T-helper 2 cell (primary cell): ENCODE results near the gene RRP15.

Experiments
- DNase-seq, 5 experiments: peaks; one replicate each; pipeline versions ENCODE4 v3.0.0 to v3.0.0-alpha.2; 2012 to 2022
- total RNA-seq, 2 donors: gene quantifications; one replicate each; lab custom pipeline; 2026; lab: John Stamatoyannopoulos, UW

Gene RRP15, protein sequence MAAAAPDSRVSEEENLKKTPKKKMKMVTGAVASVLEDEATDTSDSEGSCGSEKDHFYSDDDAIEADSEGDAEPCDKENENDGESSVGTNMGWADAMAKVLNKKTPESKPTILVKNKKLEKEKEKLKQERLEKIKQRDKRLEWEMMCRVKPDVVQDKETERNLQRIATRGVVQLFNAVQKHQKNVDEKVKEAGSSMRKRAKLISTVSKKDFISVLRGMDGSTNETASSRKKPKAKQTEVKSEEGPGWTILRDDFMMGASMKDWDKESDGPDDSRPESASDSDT
- 15.9 to 25.4 reads per million in 2 donors for total RNA-seq

DNA sequence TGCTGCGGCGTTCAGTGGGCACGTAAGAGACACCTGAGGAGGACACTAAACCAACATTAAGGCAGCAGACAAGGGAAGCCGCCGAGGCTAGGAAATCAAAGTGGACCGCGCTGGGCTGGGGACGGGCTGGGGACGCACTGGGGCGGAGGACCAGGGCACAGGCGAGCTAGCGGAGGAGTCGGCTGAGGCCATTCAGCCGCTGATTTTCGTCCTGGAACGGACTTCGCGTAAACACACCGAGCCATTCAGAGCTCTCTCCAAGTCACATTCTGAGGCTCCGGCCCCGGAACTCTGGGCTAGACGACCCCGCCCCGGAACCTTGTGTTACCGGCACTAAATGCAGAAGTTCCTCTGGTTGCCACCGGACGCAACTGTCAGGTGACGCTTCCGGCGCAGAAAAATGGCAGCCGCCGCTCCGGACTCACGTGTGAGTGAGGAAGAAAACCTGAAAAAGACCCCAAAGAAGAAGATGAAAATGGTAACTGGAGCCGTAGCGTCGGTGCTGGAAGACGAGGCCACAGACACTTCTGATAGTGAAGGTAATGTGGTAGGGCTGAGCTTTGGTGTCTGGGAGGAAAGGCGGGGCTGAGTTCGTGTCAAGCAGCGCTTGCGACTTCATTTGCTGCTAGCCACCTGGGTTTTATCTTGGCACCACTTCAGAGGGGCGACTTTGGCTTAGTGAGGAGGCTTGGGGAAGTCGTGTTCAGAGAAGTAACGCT lies at the start of gene RRP15:
Gene RRP15, plus strand, starts transcription at position 377 of the 719 bp plus-strand sequence. Its CDS starts 24 bp downstream, at position 401.
- DNase-seq: peak; percentile 59 to 91 (median 78)

DNA sequence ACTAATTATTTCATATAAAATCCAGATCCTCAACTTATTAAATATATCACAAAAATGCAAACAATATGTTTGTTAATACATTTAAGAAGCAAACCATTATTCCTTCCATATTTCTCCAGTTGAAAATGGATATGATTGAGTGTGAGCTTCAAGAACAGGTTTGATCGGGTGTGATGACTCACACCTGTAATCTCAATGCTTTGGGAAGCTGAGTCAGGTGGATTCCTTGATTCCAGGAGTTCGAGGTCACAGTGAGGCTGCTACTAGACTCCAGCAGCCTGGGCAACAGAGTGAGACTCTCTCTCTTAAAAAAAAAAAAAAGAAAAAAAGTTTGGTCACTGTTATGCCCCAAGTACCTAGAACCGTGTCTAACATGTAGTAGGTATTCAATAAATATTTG lies 42.9 kb upstream of the RRP15 start:
- DNase-seq: no peak

DNA sequence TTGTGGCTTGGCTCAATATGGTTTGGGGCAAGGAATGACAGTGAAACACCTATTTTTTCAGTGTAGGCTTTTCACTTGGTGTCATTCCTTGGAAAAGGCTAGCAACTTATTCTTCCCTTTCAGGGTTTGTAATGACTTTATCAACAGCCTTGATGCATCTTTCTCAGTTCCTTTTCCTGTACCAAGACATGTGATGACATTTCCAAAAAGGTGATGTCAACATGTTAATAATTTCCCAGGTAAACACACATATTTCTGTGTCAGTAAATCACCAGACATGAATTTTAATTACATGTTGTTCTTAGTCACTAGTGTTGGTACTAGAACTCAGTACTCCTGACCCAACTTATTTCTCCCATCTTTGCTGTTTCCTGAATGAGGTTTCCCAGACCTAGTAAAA lies 37.8 kb upstream of the RRP15 start:
- no peak for DNase-seq

- DNase-seq: no peak
These were observed 35.6 kb upstream of the RRP15 start for GRCh38 chr1:218249338-218250140.

DNA sequence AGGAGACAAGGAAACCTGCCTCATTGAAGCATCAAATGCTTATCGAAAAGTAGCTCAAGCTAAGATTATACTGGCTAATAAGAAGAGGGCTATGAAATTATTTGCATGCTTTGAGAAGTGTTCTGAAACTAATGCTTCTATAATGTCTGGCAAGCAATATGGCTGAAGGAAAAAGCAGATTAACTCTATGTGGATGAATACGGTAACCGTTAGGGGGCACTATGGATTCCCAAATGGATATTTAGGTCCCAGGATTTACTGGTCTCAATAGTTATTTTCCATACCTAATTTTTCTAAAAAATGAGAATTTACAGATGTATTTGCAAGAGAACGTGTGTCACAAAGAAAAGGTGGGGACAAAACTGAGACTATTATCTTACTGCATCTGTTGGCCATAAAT lies 34.6 kb upstream of the RRP15 start:
- no peak for DNase-seq

DNA sequence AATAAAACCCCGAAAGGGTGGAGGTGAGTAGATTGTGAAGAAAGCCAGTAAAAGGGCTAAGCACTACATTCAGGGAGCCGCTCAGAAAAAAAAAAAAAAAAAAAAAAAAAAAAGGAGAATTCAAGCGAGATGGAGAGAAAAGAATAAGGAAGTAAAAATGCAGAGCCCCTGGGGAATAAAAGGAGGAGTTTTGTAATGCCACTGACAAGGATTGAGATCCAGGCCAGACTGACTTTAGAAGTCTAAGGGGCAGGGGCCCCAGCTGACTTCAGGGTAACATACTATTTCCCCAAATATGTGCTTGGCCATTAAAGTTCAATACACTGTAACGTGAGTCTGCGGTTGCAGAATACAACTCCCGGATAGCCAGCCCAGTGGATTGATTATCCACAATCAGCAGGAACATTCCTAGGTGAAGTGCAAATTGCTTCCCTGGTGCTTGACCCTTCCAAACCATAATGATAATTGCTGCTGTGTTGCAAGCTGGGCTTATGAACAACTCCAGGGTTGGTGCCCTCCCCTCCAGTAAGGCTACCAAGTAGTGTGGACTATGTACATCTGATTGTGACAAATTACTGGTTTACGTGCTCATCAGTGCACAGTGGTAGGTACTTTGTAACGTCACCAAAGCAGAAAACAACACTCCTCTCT lies 30.7 kb upstream of the RRP15 start:
- DNase-seq: no peak

GRCh38 chr1:218255090-218255489 lies 30.0 kb upstream of the RRP15 start:
- no peak for DNase-seq

GRCh38 chr1:218257371-218257770 lies 27.7 kb upstream of the RRP15 start:
- DNase-seq: no peak

- DNase-seq: no peak
These were observed 27.1 kb upstream of the RRP15 start for GRCh38 chr1:218257971-218258370.

DNA sequence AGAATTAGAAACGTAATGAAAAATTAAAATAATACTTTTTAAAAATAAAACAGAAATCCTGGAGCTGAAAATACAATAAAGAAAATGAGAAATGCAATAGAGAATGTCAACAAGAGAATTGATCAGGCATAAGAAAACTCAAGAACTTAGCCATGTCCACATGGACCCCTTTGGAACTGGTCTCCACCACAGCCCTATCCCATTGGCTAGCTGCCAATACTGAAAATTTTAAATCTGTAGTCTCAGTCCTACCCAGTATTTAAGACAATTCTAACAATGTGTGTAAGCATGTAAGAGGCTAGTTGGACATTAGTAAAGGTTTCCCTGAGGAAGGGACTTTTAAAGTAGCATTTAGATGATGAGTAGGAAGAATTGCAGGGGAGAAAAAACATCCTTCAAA lies 25.8 kb upstream of the RRP15 start:
- no peak for DNase-seq

- no peak for DNase-seq
These were observed 25.3 kb upstream of the RRP15 start for GRCh38 chr1:218259800-218260199.

GRCh38 chr1:218262259-218262658 lies 22.8 kb upstream of the RRP15 start:
- no peak for DNase-seq

DNA sequence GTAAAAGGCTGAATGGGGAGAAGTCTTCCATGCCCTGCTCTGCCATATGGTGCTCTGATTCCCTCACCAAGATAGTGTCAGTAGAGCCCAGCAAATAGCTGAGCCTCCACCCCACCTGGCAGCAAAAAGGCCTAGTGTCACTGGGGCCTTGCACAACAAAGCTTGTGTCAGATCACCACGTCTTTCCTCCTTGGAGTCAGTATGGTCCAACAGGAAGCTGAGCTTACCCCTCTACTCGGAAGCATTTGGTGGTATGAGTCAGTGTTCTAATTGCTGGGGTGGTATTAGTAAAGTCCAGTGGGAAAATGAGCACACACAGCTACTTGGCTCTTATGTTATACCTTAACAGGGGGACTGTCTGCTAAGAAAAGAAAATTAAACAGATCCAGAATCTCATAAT lies 18.7 kb upstream of the RRP15 start:
- DNase-seq: no peak

DNA sequence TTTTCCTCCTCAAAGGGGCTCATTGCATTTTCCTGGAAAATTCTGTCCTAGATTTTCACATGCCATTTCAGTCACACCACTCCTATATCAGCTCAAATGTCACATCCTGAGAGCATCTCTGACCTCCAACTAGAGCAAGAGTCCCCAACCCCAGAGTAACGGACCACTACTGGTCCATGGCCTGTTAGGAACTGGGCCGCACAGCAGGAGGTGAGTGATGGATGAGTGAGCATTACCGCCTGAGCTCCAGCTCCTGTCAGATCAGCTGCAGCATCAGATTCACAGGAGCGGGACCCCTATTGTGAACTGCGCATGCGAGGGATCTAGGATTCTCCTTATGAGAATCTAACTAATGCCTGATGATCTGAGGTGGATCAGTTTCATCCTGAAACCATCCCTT lies 12.7 kb upstream of the RRP15 start:
- DNase-seq: no peak

DNA sequence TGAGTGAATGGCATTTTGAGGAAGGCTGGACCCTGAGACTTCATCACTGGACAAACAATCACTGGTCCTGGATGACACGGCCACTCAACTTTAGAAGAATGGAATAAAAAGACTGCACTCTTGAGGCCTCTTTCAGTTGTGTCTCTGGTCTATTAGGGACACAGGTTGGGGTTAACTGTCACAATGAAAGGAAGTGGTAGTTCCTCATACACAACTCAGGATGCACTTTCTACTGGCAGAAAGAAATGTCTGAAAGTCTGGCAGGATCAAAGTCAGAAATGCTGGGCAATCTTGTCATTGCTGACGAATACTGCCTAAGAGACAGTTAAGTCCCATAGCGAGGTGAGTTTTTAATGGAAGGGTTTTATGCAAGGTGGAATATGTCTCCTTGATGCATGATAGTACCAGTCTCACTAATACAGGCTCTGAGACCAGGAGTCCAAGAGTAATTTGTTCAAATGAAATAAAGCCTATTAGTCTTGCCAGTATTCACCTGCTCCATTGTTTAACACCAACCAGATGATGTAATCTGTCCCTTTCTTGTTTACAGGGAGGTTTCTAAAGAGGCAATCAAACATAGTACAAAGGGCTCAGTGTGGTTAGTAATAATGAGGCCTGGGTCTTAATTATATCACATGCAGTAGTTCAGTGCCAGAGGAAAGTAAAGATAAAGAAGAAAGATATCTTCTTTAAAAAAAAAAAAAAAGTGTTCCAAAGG lies 11.2 kb upstream of the RRP15 start:
- DNase-seq: no peak

DNA sequence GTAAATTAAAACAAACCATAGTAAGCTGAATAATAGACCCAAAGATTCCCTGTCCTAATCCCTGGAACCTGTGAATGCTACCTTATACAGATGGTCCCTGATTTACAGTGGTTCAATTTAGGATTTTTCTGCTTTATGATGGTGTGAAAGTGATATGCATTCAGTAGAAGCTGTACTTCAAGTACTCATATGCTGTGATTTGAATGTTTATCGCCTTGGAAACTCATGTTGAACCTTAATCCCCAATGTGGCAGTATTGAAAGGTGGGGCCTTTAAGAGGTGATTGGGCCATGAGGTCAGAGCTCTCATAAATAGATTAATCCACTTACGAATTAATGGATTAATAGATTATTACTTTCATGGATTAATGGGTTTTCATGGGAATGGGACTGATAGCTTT lies 10.6 kb upstream of the RRP15 start:
- DNase-seq: no peak

- no peak for DNase-seq
These were observed 9.3 kb upstream of the RRP15 start for GRCh38 chr1:218275823-218276222.

- DNase-seq: no peak
These were observed 3.8 kb upstream of the RRP15 start for GRCh38 chr1:218281285-218281684.

DNA sequence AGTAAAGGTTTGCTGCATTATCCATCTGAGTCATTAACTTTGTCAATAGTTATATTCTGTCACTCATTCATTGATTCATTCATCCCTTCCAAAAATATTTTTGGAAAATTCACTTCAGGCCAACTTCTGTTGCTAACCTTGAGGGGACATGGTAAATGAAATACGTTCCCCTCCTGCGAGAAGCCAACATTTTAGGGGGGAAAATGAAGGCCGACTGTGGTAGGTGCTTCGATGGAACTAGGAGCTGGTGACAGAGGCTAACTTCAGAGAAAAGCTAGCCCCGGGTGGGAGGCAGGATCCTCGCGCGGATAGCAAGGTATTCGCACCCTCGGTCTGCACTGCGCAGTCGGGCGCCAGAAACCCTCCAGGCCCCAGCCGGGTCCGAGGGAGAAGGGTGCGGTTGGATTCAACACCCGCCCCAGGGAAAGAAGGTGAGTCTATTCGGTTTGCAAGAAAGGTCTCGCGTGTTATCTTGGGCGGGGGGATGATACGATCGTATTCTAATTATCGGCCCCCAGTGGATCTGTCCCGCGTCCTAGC lies 646 bp upstream of the RRP15 start:
- DNase-seq: no peak

- no peak for DNase-seq
These were observed 7.4 kb downstream of the RRP15 start for GRCh38 chr1:218292515-218292914.

GRCh38 chr1:218294546-218294945 lies 9.5 kb downstream of the RRP15 start:
- DNase-seq: no peak

- DNase-seq: no peak
These were observed 11.1 kb downstream of the RRP15 start for GRCh38 chr1:218296162-218296561.
